Fibroblast of skin of left biceps (primary cell): ENCODE measurements around the gene CSTPP1.
"Not testable (repeated sequence)": the region's sequence is repeated elsewhere in the genome, so short reads cannot be mapped to it uniquely, and the experiment has no call there.

Experiments used
- DNase-seq, 2 experiments: peaks; one replicate each; pipeline ENCODE4 v3.0.0-alpha.2; 2013; ENCODE audit warnings: low read depth in 2 of 2

The CSTPP1 gene

DNA sequence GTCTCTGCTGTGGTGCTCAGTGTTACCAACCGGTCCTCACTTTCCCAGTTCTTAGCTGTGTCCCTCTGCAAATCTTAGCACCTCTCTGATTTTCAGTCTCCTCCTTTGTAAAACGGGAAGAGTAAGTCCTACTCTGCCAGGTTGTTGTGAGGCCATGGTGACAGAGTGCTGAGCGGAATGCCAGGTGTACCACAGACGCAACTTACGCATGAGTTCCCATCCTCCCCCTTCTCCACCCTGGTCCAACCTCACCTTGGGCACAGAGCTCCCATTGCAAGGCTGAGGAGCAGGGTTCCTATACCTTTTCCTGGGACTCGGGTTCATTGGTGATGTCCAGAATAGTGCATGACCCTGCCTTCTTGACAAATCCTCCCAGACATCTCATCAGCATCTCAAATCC, 270.9 kb downstream of the CSTPP1 start:
- DNase-seq, result no peak

DNA sequence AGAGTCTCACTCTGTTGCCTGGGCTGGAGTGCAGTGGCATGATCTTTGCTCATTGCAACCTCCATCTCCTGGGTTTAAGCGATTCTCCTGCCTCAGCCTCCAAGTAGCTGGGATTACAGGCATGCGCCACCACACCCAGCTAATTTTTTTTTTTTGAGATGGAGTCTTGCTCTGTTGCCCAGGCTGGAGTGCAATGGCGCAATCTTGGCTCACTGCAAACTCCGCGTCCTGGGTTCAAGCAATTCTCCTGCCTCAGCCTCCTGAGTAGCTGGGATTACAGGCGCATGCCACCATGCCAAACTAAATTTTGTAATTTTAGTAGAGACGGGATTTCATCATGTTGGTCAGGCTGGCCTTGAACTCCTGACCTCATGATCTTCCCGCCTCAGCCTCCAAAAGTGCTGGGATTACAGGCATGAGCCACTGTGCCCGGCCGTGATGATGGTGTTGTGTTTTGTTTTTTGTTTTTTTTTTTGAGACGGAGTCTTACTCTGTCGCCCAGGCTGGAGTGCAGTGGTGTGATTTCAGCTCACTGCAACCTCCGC, 271.5 kb downstream of the CSTPP1 start:
- DNase-seq, result not testable (repeated sequence)

DNA sequence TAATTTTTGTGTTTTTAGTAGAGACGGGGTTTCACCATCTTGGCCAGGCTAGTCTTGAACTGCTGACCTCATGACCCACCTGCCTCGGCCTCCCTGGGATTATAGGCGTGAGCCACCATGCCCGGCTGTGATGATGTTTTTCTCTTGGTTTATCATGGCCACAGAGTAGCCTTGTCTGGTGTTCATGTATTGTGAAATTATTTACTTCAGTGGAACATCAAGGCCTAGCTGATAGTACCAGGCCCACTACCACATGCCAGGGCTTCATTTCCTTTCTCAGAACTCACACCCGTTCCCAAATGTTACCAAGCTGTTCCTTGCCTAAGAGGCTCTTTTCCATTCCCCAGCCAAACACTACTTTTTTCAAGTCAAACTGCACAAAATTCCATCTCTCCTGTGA, 272.1 kb downstream of the CSTPP1 start:
- no peak for DNase-seq
